A549 (cell line): Measurements from ENCODE around the gene OR1A2.
"Not testable (repeated sequence)": the region's sequence is repeated elsewhere in the genome, so short reads cannot be mapped to it uniquely, and the experiment has no call there.

ENCODE experiments used
- CBX2 ChIP-seq: fragments of 200-600 bp; sonication (generic); IDR thresholded peaks from 2 replicates; pipeline ENCODE4 v1.6.1; 2016; ENCODE audit warnings: low read depth, mild to moderate bottlenecking, borderline replicate concordance
- CTCF ChIP-seq: fragments of >200 bp; sonication (Bioruptor Twin); formaldehyde crosslinking; IDR thresholded peaks from 3 replicates; pipeline ENCODE4 v1.5.1; 2016
- ELK1 ChIP-seq: fragments of 150-350 bp; IDR thresholded peaks from 2 replicates; pipeline ENCODE4 v1.6.1; 2014; ENCODE audit warnings: low read depth, mild to moderate bottlenecking, low read length
- MYC ChIP-seq: IDR thresholded peaks from 2 replicates; pipeline ENCODE4 v1.6.1; 2012; ENCODE audit warnings: mild to moderate bottlenecking, inconsistent platforms, low read length, improper control_type of control experiment, borderline replicate concordance
- POLR2A ChIP-seq: IDR thresholded peaks from 2 replicates; pipeline ENCODE4 v1.6.1; 2012; ENCODE audit warnings: mild to moderate bottlenecking, low read length
- RCOR1 ChIP-seq: fragments of 150-350 bp; IDR thresholded peaks from 2 replicates; pipeline ENCODE4 v1.6.1; 2014; ENCODE audit warnings: antibody characterized with exemption, low read length, low read depth
- REST ChIP-seq: fragments of 200-600 bp; sonication (generic); IDR thresholded peaks from 2 replicates; pipeline ENCODE4 v1.6.1; 2016; ENCODE audit warnings: antibody characterized with exemption, mild to moderate bottlenecking, moderate library complexity
- ZFP36 ChIP-seq: fragments of 450-650 bp; IDR thresholded peaks from 2 replicates; pipeline ENCODE4 v1.6.1; 2014; ENCODE audit warnings: borderline replicate concordance; ENCODE audit not compliant: partially characterized antibody

- not testable (repeated sequence) for TF ChIP-seq CTCF, POLR2A, CBX2, MYC, ELK1, REST, ZFP36, RCOR1
Observed at GRCh38 chr17:3238685-3239084, 41.4 kb downstream of the OR1A2 start.
